ENCODE measurements around the gene UTS2R.

DNA sequence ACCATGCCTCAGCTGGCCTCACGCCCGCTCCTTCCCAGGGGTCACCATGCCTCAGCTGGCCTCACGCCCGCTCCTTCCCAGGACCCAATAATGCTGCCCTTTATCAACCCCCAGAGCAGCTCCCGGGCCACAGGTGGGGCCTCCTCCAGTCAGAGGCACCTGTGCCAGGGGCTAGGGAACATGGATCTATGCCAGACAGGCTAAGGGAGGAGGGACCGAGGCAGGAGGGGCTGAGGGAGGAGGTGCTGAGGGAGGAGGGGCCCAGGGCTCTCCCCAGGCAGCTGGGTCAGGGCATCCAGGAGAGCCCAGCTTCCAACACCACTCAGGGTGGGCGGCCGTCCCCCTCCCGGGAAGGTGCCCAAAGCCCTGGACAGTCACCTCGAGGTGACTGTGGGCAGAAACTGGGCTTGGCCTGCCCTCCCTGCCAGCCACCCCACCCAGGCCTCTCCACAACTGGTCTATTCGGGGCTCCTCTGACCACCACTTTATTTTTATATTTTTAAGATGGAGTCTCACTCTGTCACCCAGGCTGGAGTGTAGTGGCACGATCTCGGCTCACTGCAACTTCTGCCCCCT, 19.4 kb downstream of the UTS2R start:
- TF ChIP-seq, protein P1, sequence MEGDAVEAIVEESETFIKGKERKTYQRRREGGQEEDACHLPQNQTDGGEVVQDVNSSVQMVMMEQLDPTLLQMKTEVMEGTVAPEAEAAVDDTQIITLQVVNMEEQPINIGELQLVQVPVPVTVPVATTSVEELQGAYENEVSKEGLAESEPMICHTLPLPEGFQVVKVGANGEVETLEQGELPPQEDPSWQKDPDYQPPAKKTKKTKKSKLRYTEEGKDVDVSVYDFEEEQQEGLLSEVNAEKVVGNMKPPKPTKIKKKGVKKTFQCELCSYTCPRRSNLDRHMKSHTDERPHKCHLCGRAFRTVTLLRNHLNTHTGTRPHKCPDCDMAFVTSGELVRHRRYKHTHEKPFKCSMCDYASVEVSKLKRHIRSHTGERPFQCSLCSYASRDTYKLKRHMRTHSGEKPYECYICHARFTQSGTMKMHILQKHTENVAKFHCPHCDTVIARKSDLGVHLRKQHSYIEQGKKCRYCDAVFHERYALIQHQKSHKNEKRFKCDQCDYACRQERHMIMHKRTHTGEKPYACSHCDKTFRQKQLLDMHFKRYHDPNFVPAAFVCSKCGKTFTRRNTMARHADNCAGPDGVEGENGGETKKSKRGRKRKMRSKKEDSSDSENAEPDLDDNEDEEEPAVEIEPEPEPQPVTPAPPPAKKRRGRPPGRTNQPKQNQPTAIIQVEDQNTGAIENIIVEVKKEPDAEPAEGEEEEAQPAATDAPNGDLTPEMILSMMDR (IDR thresholded peaks at IDR 0.05): no peak
- no peak for TF ChIP-seq POLR2A (IDR thresholded peaks at IDR 0.05)

All from heart left ventricle (tissue), 13 donors.